ENCODE results near the gene CDH12. TPM values are rescaled to one million over a fixed set of nuclear protein-coding genes. Genes with fewer than 3 reads are reported as not detected.
"Not testable (repeated sequence)": the region's sequence is repeated elsewhere in the genome, so short reads cannot be mapped to it uniquely, and the experiment has no call there.

CDH12 gene
- total RNA-seq, 1 experiment from 2014 or later: 2.3 TPM

GRCh38 chr5:22615964-22616363, 237.2 kb downstream of the CDH12 start:
- H3K4me1 Mint-ChIP-seq (ENCODE audit: low read depth, unreplicated experiment): no peaks in the 10 kb centered on the region

GRCh38 chr5:22614486-22615094, 238.6 kb downstream of the CDH12 start:
- Mint-ChIP-seq H3K4me1 (ENCODE audit: low read depth, unreplicated experiment) (no peaks in the 10 kb centered on the region), H3K4me3 (ENCODE audit: low read depth, unreplicated experiment) (no peak overlapping the region), H3K9me3 (ENCODE audit: low read depth, unreplicated experiment) (peaks cover 3% of the 10 kb centered on the region), H3K36me3 (ENCODE audit: insufficient read depth, unreplicated experiment) (no peaks in the 10 kb centered on the region), H3K27me3 (ENCODE audit: unreplicated experiment) (no peaks in the 10 kb centered on the region), H3K27ac (ENCODE audit: unreplicated experiment) (no peak overlapping the region)
- CTCF ChIA-PET: no interaction called here
- intact Hi-C loops (cut with micrococcal nuclease; ENCODE audit: unreplicated experiment): no loop called here
- DNase-seq: no peak
- TF ChIP-seq CTCF (IDR thresholded peaks at IDR 0.05; ENCODE audit: unreplicated experiment): no peak
- no TSS peak for BruUV-seq (replicated peaks)

More at GRCh38 chr5:22615964-22616363, 237.2 kb downstream of the CDH12 start:
- no peak overlapping the region for H3K4me3 Mint-ChIP-seq (ENCODE audit: low read depth, unreplicated experiment)
- no peak for DNase-seq
- CTCF ChIA-PET: no interaction called here
- intact Hi-C loops (cut with micrococcal nuclease; ENCODE audit: unreplicated experiment): no loop called here
- no peaks in the 10 kb centered on the region for H3K36me3 Mint-ChIP-seq (ENCODE audit: insufficient read depth, unreplicated experiment)
- no peaks in the 10 kb centered on the region for H3K27me3 Mint-ChIP-seq (ENCODE audit: unreplicated experiment)
- H3K9me3 Mint-ChIP-seq (ENCODE audit: low read depth, unreplicated experiment): peaks cover 3% of the 10 kb centered on the region
- BruUV-seq (replicated peaks): no TSS peak
- TF ChIP-seq CTCF (IDR thresholded peaks at IDR 0.05; ENCODE audit: unreplicated experiment): no peak
- H3K27ac Mint-ChIP-seq (ENCODE audit: unreplicated experiment): no peak overlapping the region

GRCh38 chr5:22612928-22613327, 240.2 kb downstream of the CDH12 start:
- H3K4me1 Mint-ChIP-seq (ENCODE audit: low read depth, unreplicated experiment): no peaks in the 10 kb centered on the region
- no peaks in the 10 kb centered on the region for H3K27me3 Mint-ChIP-seq (ENCODE audit: unreplicated experiment)
- no peak for TF ChIP-seq CTCF (IDR thresholded peaks at IDR 0.05; ENCODE audit: unreplicated experiment)
- no peaks in the 10 kb centered on the region for H3K36me3 Mint-ChIP-seq (ENCODE audit: insufficient read depth, unreplicated experiment)
- H3K4me3 Mint-ChIP-seq (ENCODE audit: low read depth, unreplicated experiment): no peak overlapping the region
- intact Hi-C loops (cut with micrococcal nuclease; ENCODE audit: unreplicated experiment): no loop called here
- H3K9me3 Mint-ChIP-seq (ENCODE audit: low read depth, unreplicated experiment): peaks cover 3% of the 10 kb centered on the region
- CTCF ChIA-PET: no interaction called here
- DNase-seq: no peak
- no peak overlapping the region for H3K27ac Mint-ChIP-seq (ENCODE audit: unreplicated experiment)
- BruUV-seq (replicated peaks): no TSS peak

GRCh38 chr5:22611327-22611726, 241.8 kb downstream of the CDH12 start:
- peaks cover 3% of the 10 kb centered on the region for H3K9me3 Mint-ChIP-seq (ENCODE audit: low read depth, unreplicated experiment)
- BruUV-seq (replicated peaks): no TSS peak
- H3K4me3 Mint-ChIP-seq (ENCODE audit: low read depth, unreplicated experiment): no peak overlapping the region
- H3K36me3 Mint-ChIP-seq (ENCODE audit: insufficient read depth, unreplicated experiment): no peaks in the 10 kb centered on the region
- intact Hi-C loops (cut with micrococcal nuclease; ENCODE audit: unreplicated experiment): no loop called here
- DNase-seq: no peak
- no peaks in the 10 kb centered on the region for H3K4me1 Mint-ChIP-seq (ENCODE audit: low read depth, unreplicated experiment)
- no peak for TF ChIP-seq CTCF (IDR thresholded peaks at IDR 0.05; ENCODE audit: unreplicated experiment)
- CTCF ChIA-PET: no interaction called here
- H3K27ac Mint-ChIP-seq (ENCODE audit: unreplicated experiment): no peak overlapping the region
- H3K27me3 Mint-ChIP-seq (ENCODE audit: unreplicated experiment): no peaks in the 10 kb centered on the region

GRCh38 chr5:22607498-22607897, 245.6 kb downstream of the CDH12 start:
- CTCF ChIA-PET; intact Hi-C loops (cut with micrococcal nuclease; ENCODE audit: unreplicated experiment); H3K9me3 Mint-ChIP-seq (ENCODE audit: low read depth, unreplicated experiment): not testable (repeated sequence)

More at GRCh38 chr5:22607498-22607897, 245.6 kb downstream of the CDH12 start:
- DNase-seq; H3K27me3 Mint-ChIP-seq (ENCODE audit: unreplicated experiment); H3K4me3 Mint-ChIP-seq (ENCODE audit: low read depth, unreplicated experiment); BruUV-seq (replicated peaks); H3K4me1 Mint-ChIP-seq (ENCODE audit: low read depth, unreplicated experiment); H3K36me3 Mint-ChIP-seq (ENCODE audit: insufficient read depth, unreplicated experiment); H3K27ac Mint-ChIP-seq (ENCODE audit: unreplicated experiment): not testable (repeated sequence)
